Activated CD4-positive, CD25-positive, alpha-beta regulatory T cell (primary cell): Measurements from ENCODE around the gene TIAL1.
"Not testable (repeated sequence)": the region's sequence is repeated elsewhere in the genome, so short reads cannot be mapped to it uniquely, and the experiment has no call there.

Source experiments
- DNase-seq, 4 experiments: peaks; one replicate each; lab custom pipeline; 2025; lab: John Stamatoyannopoulos, UW

The TIAL1 gene, protein sequence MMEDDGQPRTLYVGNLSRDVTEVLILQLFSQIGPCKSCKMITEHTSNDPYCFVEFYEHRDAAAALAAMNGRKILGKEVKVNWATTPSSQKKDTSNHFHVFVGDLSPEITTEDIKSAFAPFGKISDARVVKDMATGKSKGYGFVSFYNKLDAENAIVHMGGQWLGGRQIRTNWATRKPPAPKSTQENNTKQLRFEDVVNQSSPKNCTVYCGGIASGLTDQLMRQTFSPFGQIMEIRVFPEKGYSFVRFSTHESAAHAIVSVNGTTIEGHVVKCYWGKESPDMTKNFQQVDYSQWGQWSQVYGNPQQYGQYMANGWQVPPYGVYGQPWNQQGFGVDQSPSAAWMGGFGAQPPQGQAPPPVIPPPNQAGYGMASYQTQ

DNA sequence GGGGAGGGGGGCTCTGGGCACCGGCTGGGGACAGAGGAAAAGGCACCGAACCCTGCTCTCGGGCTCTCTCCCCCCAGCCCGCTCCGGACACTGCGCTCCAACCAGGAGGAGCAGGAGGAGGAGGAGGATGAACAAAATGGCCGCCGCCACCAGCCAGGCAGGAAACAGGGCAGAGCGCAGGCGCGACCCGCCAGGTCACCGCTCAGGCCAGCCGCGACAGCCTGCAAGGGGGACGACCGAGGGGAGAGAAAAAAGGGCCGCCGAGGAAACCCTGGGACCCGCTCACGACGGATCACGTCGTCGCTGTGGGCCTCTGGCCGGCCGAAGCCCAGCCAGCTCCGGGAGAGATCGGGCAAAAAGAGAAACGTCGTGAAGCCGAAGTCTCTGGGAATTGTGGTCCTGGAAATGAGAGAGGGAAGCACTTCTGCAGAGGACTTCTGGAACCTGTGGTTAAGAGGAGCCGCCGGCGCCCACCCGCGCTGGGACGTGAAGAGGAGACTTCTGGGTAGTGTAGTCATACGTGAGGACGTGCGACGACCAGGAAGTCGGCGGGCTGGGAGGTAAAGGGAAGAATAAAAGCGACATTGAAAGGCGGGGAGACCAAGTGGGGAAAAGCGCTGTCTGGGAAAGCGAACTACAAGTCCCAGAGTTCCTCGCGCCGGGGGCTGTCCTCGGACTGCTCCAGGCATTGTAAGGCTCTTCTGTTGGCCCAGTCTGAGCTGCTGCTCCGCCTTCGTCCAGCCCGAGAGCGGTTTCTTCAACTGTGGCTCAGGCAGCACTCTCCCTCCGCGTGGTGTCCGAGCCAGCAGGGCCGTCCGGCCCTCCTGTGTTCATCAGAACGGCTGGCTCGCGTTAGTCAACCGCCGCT is at the start of gene TIAL1:
TSS of gene TIAL1 (minus strand) at position 428 of the 868 bp plus-strand sequence. CDS start 499 bp downstream, outside the sequence.
- peak; percentile 75 to 86 (median 80) for DNase-seq

DNA sequence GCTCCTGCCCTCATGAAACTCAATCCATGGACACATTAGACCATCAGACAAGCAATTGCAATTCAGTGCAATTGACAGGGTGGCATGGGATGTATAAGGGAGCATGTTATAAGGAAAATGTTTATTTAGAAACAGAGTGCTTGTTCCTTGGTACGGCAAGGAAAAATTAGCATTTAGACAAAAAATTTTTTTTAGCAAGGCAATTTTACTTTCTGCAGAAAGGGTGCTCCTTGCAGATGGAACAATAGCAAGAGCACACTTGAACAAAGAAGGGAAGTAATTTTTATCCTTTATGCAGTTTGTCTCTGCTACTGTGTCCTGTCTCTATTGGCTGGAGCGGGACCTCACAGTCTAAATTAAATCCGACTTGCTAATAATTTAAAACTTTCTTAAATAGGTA is 48.2 kb upstream of the TIAL1 start:
- no peak for DNase-seq

DNA sequence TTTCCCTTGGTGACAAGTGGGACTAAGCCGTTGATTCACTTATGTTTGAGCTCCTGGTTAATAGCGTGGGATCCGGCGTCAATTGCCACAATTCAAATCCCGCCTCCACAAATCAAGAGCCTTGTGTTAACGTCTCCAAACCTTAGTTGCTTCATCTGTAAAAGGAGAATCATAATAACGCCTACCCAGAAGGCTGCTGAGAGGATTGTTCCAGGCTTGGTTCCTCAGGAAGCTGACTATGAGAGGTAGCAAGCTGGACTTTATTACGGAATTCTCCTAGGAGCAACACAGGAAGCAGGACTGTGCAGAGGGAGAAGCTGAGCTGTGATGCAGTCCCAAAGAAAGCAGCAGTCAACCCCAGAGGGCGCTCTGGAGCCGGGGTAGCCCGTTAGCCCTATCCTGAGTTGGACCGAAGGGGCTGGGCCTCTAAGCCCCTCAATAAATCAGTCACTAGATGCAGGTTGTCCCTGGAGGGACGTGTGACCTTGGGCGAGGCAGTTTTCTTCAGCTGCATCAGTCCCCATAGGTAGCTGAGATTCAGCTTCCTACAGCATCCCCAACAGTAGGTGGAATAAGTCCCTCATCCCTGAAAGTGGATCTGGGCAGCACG is 47.5 kb upstream of the TIAL1 start:
- no peak for DNase-seq

DNA sequence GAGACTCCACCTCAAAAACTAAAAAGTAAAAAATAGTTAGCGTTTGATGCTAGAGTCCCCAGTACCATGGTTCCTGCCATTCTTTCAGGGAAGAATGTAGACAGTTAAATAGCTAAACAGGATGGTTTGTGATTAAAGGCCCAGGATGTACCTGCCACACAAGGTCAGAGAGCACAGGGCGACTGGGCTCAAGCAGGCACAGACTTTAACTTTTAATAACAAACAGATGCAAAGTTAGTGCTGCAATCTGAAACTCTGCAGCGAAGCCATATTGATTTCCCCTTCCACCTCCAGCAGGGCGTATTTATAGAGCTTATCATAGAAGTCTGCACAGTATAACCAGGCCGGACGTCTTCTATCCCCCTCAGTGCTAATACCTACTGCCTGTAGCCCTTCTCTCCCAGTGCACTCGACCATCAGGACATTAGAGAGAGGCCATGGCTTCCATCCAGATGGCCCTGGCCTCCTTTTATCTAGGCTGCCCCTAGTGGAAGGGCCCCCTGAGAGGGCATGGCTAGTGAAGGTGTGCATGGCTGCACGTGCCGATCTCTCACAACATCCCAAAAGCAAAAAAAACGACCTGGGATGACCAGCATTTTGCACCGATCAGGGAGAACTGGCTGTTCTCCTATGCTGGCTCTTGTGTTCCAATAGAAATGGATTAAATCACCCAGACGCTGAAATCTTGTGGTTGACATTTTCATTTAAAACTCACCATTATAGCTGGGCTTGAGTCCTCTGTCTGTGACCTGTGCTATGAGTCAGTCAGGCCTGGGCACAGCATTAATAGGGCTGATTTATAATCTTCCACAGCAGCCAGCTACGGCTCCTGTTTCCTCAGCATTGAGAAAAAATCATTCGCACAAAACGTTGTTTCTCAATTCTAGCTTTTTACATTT is 46.8 kb upstream of the TIAL1 start:
- DNase-seq: no peak

DNA sequence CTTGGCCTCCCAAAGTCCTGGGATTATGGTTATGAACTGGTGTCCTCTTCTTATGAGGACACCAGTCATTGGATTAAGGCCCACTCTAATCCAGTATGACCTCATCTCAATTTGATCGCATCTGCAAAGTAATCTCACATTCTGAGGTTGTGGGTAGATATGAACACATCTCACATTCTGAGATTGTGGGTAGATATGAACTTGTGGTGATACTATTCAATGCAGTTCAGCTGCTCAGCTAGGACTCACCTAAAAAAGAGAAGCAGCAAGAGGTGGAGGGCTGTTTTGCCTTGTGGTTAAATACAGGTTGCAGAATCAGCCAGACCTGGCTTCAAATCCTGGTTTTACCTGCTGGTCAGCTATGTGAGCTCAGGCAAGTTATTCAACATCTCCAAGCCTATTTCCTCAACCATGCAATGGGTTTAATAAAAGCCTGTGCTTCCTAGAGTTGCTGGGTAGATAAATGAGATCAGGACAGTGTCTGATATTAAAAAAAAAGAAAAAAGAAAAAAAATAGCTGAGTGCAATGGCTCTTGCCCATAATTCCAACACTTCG is 45.9 kb upstream of the TIAL1 start:
- no peak for DNase-seq

DNA sequence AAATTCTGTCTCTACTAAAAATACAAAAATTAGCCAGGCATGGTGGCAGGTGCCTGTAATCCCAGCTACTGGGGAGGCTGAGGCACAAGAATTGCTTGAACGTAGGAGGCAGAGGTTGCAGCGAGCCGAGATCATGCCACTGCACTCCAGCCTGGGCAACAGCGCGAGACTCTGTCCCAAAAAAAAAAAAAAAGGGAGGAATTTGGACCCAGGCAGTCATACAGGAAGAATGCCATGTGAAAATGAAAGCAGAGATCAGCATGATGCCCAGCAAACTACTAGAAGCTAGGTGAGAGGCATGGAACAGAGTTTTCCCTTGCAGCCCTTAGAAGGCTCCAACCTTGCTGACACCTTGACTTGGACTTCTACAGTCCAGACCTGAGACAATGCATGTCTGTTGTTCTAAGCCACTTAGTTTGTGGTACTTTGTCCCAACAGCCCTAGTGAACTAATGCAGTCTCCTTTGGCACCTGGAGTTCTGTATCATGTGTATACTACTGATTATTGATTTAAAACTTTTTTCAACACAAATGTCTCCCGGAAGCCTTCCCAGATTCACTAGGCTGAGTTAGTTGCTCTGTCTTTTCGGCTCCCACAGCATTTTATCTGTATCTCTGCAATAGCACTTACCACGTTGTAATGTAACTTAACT is 44.2 kb upstream of the TIAL1 start:
- DNase-seq: no peak

DNA sequence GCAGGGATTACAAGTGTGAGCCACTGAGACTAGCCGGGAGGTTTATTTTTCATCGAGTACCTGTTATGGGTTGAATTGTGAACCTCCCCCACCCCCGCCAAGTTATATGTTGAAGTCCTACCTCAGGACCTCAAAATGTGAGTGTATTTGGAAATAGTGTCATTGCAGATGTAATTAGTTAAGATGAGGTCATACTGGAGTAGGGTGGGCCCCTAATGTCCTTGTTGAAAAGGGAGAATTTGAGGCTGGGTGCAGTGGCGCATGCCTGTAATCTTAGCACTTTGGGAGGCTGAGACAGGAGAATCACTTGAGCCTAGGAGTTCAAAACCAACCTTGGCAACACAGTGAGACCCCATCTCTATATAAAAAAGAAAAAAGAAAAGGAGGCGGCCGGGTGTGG is 43.6 kb upstream of the TIAL1 start:
- no peak for DNase-seq

DNA sequence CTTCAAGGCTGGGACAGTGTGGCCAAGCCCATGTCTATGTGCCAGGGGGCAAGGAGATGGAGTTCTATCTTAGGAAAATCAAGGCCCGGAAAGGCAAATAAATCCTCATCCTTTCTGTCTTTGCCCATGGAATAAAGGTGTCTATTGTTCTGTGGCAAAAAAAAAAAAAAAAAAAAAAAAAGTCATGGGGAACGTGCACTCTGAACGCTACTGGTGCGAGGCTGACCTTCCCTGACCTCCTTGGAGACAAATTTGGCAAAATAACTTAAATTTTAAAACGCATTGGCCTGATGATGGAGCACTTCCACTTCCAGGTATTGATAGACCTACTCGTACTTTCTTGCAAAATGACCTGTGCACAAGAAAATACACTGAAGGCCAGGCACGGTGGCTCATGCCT is 42.2 kb upstream of the TIAL1 start:
- no peak for DNase-seq

DNA sequence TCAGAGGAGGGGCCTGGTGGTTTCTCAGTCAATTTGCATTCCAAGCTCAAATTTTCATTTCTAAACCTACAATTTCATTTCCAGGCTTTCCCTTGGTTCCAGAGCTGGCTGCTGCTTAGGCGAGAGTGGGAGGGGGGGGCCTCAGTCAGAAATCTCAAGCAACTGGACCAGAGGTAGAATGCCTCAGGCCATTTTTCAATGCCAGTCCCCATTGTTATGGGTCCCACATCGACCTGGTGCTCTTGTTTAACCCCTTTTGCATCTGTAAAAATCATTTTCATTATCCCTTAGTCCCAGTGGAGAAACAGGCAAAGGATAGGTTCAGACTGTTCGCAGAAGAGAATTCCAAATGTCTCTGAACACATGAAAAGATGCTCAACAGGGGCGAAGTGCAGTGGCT is 40.9 kb upstream of the TIAL1 start:
- no peak for DNase-seq

DNA sequence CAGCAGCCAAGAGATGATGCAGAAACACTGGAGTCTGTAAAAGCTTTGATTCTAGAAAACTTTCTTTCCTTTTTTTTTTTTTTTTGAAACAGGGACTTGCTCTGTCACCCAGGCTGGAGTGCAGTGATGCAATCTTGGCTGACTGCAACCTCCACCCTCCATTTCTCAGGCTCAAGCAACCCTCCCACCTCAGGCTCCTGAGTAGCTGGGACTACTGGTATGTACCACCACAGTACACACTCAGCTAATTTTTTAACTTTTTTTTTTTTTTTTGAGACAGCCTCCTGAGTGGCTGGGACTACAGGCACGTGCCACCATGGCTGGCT is 37.4 kb upstream of the TIAL1 start:
- DNase-seq: no peak

DNA sequence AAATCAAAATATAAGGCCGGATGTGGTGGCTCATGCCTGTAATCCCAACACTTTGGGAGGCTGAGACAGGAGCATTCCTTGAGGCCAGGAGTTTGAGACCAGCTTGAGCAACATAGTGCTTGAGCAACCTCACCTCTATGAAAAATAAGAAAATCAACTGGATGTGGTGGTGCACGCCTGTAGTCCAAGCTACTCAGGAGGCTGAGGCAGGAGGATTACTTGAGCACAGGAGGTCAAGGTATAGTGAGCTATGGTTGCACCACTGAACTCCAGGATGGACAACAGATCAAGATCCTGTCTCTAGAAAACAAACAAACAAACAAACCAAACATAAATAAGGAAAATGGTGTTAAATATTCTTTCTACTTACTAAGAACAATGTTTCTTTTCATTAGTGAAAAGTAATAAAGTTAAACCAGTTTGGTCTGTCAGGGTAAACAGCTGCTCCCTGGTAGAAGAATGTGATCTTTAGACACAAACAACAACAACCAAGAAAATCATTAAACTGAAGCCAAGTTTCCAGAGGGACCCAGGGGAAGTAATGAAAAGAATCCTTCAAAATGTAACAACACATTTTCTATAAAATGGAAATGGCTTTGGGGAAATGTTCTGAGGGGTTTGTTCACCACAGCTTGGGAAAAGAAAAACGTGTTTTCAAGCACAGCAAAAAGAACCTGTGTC is 36.9 kb upstream of the TIAL1 start:
- DNase-seq: no peak

DNA sequence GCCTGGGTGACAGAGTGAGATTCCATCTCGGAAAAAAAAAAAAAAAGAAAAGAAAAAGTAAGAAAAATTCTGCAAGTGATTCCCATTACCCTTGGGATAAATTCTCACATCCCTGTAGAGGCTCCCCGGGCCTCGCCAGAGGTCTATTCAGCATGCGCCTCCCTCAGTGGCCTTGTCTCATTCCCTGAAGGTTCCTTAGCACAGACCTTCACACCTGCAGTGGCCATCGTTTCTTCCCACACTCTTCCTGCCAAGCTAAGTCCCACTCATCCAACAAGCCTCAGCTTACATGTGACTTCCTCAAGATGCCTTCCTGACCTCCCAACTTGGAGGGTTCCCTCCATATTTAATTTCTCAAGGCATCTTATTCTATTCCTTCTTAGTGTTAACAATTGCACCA is 33.5 kb upstream of the TIAL1 start:
- DNase-seq: no peak

DNA sequence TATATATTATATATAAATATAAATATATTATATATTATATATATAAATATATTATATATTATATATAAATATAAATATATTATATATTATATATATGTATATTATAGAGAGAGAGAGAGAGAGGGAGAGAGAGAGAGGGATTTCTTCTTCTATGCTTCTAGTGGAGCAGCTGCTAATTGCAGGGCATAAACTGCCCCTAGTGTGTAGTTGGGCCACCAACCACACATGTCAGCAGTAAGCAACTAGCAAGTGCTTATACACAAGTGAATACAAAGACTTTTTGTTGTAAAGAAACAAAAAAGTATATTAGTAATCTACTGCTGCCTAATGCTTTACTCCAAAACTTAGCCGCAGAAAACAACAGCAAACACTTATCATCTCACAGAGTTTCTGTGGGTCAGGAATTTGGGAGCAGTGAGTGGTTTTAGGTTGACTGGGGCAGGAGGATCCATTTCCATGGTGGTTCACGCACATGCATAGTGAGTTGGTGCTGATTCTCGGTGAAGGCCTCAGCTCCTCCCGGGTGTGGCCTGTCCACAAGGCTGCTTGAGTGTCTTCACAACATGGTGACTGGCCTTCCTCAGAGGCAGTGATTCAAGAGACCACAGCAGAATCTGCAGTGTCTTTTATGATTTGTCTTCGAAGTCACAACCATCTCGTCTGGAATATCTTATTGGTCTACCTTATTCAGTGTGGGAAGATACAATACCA is 29.0 kb upstream of the TIAL1 start:
- no peak for DNase-seq

DNA sequence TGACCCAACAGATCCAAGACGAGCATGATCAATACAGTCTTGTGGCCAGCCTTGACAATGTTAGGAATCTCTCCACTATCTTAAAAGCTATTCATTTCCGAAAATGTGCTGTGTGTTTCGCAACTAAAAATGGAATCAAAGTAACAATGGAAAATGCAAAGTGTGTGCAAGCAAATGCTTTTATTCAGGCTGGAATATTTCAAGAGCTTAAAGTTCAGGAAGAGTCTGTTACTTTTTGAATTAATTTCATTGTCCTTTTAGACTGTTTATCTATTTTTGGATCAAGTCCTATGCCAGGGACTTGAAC is 24.3 kb upstream of the TIAL1 start:
- no peak for DNase-seq

DNA sequence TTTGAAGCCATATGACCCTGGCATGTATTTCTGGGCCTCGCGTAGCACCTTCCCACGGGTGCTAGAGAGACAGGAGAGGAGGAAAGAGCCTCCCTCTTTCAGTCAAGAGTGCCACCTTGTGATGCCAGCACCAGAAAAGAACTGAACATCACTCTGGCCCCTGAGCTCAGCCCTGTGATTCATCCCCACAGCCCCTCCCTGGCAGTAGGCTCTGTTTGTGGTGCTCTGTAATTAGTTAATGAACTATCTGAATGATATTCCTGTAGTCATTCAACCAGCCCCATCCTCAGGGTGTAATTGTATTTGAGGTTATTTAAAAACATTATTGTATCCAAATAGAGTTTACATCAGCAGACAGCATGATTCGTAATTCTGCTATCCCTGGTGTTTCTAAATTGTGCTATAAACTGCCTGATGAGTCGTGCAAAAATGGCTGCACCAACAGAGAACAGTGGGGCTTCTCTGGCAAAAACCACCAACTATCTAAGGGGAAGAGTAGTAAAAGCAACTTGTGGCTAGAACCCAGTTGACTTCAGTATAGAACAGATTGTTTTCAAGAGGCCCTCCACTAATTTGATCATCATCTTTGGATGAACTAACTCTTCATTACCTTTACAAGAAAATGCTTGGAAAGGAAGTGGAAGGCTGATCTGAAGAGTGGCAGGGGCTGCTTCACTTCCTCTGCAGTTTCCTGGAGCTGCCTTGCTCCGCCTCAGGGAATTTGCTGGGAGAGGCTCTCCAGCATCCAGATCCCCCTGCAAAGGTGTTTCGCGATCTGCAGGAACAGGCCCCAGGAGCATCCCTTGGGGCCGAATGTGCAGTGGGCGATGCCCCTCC is 23.7 kb upstream of the TIAL1 start:
- no peak for DNase-seq

DNA sequence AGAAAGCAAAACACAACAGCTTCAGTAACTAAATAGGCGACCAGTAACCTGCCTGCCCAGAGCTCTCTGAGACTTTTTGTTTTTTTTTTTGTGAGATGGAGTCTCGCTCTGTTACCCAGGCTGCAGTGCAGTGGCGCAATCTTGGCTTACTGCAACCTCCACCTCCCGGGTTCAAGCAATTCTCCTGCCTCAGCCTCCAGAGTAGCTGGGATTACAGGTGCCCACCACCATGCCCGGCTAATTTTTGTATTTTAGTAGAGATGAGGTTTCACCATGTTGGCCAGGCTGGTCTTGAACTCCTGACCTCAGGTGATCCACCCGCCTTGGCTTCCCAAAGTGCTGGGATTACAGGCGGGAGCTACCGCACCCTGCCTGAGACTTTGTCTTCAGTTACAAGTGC is 23.0 kb upstream of the TIAL1 start:
- DNase-seq: not testable (repeated sequence)

DNA sequence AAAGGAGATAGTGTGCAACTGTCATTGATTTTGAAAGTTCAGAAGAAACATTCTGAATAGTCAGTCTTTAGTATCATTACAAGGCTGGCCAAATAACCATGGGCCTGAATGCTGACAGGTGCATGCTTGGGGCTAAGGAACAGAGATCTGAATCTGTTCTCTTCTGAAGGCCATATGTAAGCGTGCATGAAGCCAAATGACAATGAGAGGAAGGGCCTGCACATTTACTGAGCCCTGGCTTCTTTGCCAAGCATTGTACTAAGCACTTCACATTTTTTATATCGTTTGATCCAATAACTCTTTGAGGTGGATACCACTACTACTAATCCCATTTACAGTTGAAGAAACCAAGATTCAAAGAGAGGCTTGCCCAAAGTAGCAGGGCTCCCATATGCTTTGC is 22.5 kb upstream of the TIAL1 start:
- no peak for DNase-seq

DNA sequence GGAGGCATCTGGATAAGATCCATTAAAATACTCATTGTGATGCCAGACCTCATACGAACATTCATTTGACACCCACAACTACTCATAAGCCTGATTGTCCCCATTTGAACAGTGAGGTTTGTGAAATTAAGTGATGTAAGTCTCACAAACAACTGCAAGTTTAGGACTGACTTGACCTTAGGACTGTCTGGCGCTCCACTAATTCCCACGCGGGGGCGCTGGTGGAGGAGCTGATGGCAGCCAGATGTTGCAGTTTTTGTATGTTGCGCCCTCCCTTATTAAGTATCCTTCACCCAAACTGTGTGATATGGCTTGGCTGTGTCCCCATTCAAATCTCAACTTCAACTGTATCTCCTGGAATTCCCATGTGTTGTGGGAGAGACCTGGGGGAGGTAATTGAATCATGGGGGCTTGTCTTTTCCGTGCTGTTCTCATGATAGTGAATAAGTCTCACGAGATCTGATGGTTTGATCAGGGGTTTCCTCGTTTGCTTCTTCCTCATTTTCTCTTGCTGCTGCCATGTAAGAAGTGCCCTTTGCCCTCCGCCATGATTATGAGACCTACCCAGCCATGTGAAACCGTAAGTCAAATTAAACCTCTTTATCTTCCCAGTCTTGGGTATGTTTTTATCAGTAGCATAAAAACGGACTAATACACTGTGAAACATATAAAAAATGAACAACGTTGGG is 20.3 kb upstream of the TIAL1 start:
- DNase-seq: no peak

DNA sequence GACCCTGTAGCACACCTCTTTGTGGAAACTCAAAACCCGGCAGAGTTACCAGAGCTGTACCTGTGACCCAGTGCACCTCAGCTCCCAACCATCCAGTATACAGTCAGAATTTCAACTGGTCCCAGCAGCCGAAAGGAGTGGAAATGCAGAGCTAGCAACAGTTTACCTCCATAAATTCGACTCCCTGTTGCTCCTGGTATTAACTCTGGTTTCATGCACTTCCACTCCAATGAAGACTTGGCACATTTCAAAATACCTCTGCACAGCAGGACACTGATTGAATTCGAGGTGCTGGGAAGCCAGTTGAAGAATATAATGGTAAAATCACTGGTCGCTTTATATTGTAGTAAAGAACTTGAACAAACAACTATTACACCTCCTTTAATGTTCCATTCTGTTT is 17.9 kb upstream of the TIAL1 start:
- DNase-seq: no peak
